Glutamatergic neuron (in vitro differentiated cells): ENCODE results near the gene KLK2. TPM values are rescaled to one million over a fixed set of nuclear protein-coding genes. Genes with fewer than 3 reads are reported as not detected.

Source experiments
- DNase-seq: peaks from one replicate; pipeline ENCODE4 v3.0.0; 2022
- H3K27ac Mint-ChIP-seq: one replicate; pipeline ENCODE4 v1.8.0; 2020; ENCODE audit warnings: mild to moderate bottlenecking, mixed read lengths, inconsistent platforms; ENCODE audit not compliant: unreplicated experiment
- H3K27me3 Mint-ChIP-seq: one replicate; pipeline ENCODE4 v1.8.0; 2020; ENCODE audit warnings: mild to moderate bottlenecking, moderate library complexity, mixed read lengths, inconsistent platforms; ENCODE audit not compliant: unreplicated experiment
- H3K36me3 Mint-ChIP-seq: one replicate; pipeline ENCODE4 v1.8.0; 2020; ENCODE audit warnings: mild to moderate bottlenecking, mixed read lengths, inconsistent platforms; ENCODE audit not compliant: unreplicated experiment
- H3K4me1 Mint-ChIP-seq: one replicate; pipeline ENCODE4 v1.8.0; 2020; ENCODE audit warnings: mild to moderate bottlenecking, low read depth, mixed read lengths, inconsistent platforms; ENCODE audit not compliant: unreplicated experiment
- H3K4me3 Mint-ChIP-seq: one replicate; pipeline ENCODE4 v1.8.0; 2020; ENCODE audit warnings: mild to moderate bottlenecking, mixed read lengths, inconsistent platforms; ENCODE audit not compliant: unreplicated experiment
- H3K9me3 Mint-ChIP-seq: one replicate; pipeline ENCODE4 v1.8.0; 2020; ENCODE audit warnings: mild to moderate bottlenecking, moderate library complexity, mixed read lengths, inconsistent platforms; ENCODE audit not compliant: unreplicated experiment
- CTCF ChIP-seq: fragments of 200-600 bp; sonication (generic); IDR thresholded peaks from one replicate; pipeline ENCODE4 v1.5.0; 2021; ENCODE audit not compliant: partially characterized antibody, unreplicated experiment
- total RNA-seq: library from RNA; stranded (reverse); fragmentation: NEBNext Ultra II Directional; extraction: Animal tissue kit (Norgen Biotek cat#: 25700); gene quantifications from one replicate; pipeline ENCODE4 v1.2.1, GENCODE V29; 2021; ENCODE audit not compliant: unreplicated experiment

KLK2 gene
- total RNA-seq, 1 donor from 2014 or later, result not detected

- Mint-ChIP-seq H3K9me3 (peaks cover 10% of the 10 kb centered on the region), H3K4me3 (peak overlapping the region; percentile 76), H3K36me3 (no peaks in the 10 kb centered on the region), H3K27ac (no peak overlapping the region), H3K27me3 (peaks cover 11% of the 10 kb centered on the region), H3K4me1 (peaks cover under 1% of the 10 kb centered on the region)
- no peak for TF ChIP-seq CTCF
- no peak for DNase-seq
Observed at GRCh38 chr19:50835103-50835784, 38.0 kb upstream of the KLK2 start.

- Mint-ChIP-seq H3K9me3 (peaks cover 10% of the 10 kb centered on the region), H3K27me3 (peaks cover 11% of the 10 kb centered on the region), H3K27ac (peak overlapping the region; percentile 26), H3K4me1 (no peaks in the 10 kb centered on the region), H3K36me3 (no peaks in the 10 kb centered on the region), H3K4me3 (peak overlapping the region; percentile 93)
- TF ChIP-seq CTCF, result no peak
- peak; percentile 90 for DNase-seq
Observed at GRCh38 chr19:50835785-50836542, 37.3 kb upstream of the KLK2 start.

- Mint-ChIP-seq H3K4me3 (peak overlapping the region; percentile 93), H3K27ac (peak overlapping the region; percentile 26), H3K36me3 (peaks cover 5% of the 10 kb centered on the region), H3K9me3 (peaks cover 12% of the 10 kb centered on the region), H3K27me3 (peaks cover 11% of the 10 kb centered on the region), H3K4me1 (no peaks in the 10 kb centered on the region)
- DNase-seq, result no peak
- TF ChIP-seq CTCF, result no peak
Observed at GRCh38 chr19:50836543-50837195, 36.6 kb upstream of the KLK2 start.

GRCh38 chr19:50837300-50837699 lies 35.9 kb upstream of the KLK2 start:
- no peak overlapping the region for H3K4me3 Mint-ChIP-seq
- H3K36me3 Mint-ChIP-seq, result peaks cover 5% of the 10 kb centered on the region
- no peak for TF ChIP-seq CTCF
- no peak overlapping the region for H3K27ac Mint-ChIP-seq
- H3K4me1 Mint-ChIP-seq, result no peaks in the 10 kb centered on the region
- peaks cover 11% of the 10 kb centered on the region for H3K27me3 Mint-ChIP-seq
- no peak for DNase-seq
- peaks cover 12% of the 10 kb centered on the region for H3K9me3 Mint-ChIP-seq
